IMR-90 (cell line): ENCODE measurements around the gene FAM193A.

Experiments
- BHLHE40 ChIP-seq: fragments of 150-350 bp; IDR thresholded peaks from 2 replicates; pipeline ENCODE4 v1.6.1; 2016; ENCODE audit warnings: mild to moderate bottlenecking, low read depth, low read length
- CEBPB ChIP-seq: IDR thresholded peaks from 2 replicates; pipeline ENCODE4 v1.6.1; 2012; ENCODE audit warnings: low read depth, low read length, improper control_type of control experiment
- MAFK ChIP-seq: IDR thresholded peaks from 2 replicates; pipeline ENCODE4 v1.6.1; 2012; ENCODE audit warnings: low read depth, low read length, improper control_type of control experiment
- MAZ ChIP-seq: IDR thresholded peaks from 2 replicates; pipeline ENCODE4 v1.6.1; 2012; ENCODE audit warnings: low read depth, mild to moderate bottlenecking, low read length, improper control_type of control experiment, moderate library complexity, borderline replicate concordance
- MXI1 ChIP-seq: IDR thresholded peaks from 2 replicates; pipeline ENCODE4 v1.6.1; 2012; ENCODE audit warnings: low read depth, mild to moderate bottlenecking, low read length, moderate library complexity, borderline replicate concordance
- NFE2L2 ChIP-seq: fragments of 150-350 bp; IDR thresholded peaks from 2 replicates; pipeline ENCODE4 v1.6.1; 2016; ENCODE audit warnings: low read depth, mild to moderate bottlenecking, low read length
- POLR2A ChIP-seq: IDR thresholded peaks from 2 replicates; pipeline ENCODE4 v1.6.1; 2012; ENCODE audit warnings: mild to moderate bottlenecking, low read depth, low read length
- RAD21 ChIP-seq: IDR thresholded peaks from 2 replicates; pipeline ENCODE4 v1.6.1; 2012; ENCODE audit warnings: low read length, improper control_type of control experiment
- RCOR1 ChIP-seq: IDR thresholded peaks from 2 replicates; pipeline ENCODE4 v1.6.1; 2012; ENCODE audit warnings: mild to moderate bottlenecking, low read length, improper control_type of control experiment; ENCODE audit not compliant: insufficient replicate concordance
- RFX5 ChIP-seq: IDR thresholded peaks from 2 replicates; pipeline ENCODE4 v1.8.0; 2012; ENCODE audit warnings: low read depth, mild to moderate bottlenecking, low read length, moderate library complexity
- TF ChIP-seq, protein P1 (sequence below): conservative IDR thresholded peaks from 2 replicates; pipeline ENCODE4 v1.5.1; 2012; ENCODE audit warnings: mild to moderate bottlenecking, low read depth, low read length, improper control_type of control experiment
- TF ChIP-seq, protein P2 (sequence below): fragments of 150-350 bp; IDR thresholded peaks from 2 replicates; pipeline ENCODE4 v1.6.1; 2016; ENCODE audit warnings: low read depth, mild to moderate bottlenecking, low read length, moderate library complexity, borderline replicate concordance

DNA sequence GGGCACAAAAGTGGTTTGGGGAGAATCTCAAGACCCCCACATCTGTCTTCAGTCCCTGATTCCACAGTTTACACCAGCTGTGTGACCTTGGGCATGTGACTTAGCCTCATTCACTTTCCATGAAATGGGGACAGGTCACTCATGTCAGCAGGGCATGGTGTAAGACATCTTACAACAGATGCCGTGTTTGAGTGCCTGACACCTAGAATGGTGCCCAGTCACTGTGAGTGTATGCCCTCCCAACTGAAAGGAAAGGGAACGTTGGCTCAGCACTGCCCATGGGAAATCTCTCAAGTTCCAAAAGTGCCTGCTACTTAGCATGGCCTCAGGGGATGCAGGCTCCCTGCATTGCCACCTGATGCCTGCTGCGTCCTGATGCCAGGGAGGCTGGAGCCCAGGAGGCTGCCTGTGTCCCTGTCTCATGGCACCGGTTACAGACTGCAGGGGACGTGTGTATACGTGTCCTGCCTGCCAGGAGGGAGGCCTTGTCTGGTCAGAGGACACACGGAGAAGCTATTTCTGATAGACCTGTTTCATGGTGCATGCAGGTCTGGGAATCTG lies 35.3 kb upstream of the FAM193A start:
- TF ChIP-seq, protein P1, sequence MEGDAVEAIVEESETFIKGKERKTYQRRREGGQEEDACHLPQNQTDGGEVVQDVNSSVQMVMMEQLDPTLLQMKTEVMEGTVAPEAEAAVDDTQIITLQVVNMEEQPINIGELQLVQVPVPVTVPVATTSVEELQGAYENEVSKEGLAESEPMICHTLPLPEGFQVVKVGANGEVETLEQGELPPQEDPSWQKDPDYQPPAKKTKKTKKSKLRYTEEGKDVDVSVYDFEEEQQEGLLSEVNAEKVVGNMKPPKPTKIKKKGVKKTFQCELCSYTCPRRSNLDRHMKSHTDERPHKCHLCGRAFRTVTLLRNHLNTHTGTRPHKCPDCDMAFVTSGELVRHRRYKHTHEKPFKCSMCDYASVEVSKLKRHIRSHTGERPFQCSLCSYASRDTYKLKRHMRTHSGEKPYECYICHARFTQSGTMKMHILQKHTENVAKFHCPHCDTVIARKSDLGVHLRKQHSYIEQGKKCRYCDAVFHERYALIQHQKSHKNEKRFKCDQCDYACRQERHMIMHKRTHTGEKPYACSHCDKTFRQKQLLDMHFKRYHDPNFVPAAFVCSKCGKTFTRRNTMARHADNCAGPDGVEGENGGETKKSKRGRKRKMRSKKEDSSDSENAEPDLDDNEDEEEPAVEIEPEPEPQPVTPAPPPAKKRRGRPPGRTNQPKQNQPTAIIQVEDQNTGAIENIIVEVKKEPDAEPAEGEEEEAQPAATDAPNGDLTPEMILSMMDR, result no peak
- no peak for TF ChIP-seq RAD21
- TF ChIP-seq MAZ, result no peak
- no peak for TF ChIP-seq NFE2L2
- no peak for TF ChIP-seq POLR2A
- TF ChIP-seq, protein P2, sequence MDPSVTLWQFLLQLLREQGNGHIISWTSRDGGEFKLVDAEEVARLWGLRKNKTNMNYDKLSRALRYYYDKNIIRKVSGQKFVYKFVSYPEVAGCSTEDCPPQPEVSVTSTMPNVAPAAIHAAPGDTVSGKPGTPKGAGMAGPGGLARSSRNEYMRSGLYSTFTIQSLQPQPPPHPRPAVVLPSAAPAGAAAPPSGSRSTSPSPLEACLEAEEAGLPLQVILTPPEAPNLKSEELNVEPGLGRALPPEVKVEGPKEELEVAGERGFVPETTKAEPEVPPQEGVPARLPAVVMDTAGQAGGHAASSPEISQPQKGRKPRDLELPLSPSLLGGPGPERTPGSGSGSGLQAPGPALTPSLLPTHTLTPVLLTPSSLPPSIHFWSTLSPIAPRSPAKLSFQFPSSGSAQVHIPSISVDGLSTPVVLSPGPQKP, result no peak
- no peak for TF ChIP-seq RCOR1
- TF ChIP-seq CEBPB, result no peak
- TF ChIP-seq MAFK, result no peak
- no peak for TF ChIP-seq RFX5
- no peak for TF ChIP-seq BHLHE40
- no peak for TF ChIP-seq MXI1
